ENCODE data around the gene GPHA2. TPM values are rescaled to one million over a fixed set of nuclear protein-coding genes. Genes with fewer than 3 reads are reported as not detected.

Gene GPHA2
- total and polyA plus RNA-seq, 10 of the 15 experiments (the other 5 are each of a cell fraction or from before 2014, with no cell fraction given), result not detected

DNA sequence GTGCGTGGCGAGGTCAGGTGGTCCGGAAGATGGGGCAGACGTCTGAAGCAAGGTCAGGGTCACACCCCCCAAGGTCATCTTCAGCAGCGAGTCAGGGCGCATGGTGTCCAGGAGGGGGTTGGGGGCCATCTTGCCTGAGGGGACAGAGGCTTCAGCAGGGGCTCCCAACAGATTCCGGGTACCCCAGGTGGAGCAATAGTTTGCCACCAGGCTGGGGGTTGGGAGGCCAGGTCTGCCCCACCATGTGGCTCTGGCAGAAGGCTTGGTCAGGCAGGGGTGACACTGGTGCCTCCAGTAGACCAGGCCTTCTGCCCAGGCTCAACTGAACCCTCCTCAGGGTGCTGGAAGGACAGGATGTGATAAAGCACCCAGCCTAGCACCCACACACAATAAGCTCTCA lies 24.6 kb downstream of the GPHA2 start (continued):
- TF ChIP-seq, protein P1, sequence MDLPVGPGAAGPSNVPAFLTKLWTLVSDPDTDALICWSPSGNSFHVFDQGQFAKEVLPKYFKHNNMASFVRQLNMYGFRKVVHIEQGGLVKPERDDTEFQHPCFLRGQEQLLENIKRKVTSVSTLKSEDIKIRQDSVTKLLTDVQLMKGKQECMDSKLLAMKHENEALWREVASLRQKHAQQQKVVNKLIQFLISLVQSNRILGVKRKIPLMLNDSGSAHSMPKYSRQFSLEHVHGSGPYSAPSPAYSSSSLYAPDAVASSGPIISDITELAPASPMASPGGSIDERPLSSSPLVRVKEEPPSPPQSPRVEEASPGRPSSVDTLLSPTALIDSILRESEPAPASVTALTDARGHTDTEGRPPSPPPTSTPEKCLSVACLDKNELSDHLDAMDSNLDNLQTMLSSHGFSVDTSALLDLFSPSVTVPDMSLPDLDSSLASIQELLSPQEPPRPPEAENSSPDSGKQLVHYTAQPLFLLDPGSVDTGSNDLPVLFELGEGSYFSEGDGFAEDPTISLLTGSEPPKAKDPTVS (IDR thresholded peaks at IDR 0.05; ENCODE audit: low read depth, low read length), result no peak
- TF ChIP-seq EGR1 (IDR thresholded peaks at IDR 0.05; ENCODE audit: borderline replicate concordance in 1 of 2, low read depth in 2 of 2, low read length in 2 of 2), result no peak

DNA sequence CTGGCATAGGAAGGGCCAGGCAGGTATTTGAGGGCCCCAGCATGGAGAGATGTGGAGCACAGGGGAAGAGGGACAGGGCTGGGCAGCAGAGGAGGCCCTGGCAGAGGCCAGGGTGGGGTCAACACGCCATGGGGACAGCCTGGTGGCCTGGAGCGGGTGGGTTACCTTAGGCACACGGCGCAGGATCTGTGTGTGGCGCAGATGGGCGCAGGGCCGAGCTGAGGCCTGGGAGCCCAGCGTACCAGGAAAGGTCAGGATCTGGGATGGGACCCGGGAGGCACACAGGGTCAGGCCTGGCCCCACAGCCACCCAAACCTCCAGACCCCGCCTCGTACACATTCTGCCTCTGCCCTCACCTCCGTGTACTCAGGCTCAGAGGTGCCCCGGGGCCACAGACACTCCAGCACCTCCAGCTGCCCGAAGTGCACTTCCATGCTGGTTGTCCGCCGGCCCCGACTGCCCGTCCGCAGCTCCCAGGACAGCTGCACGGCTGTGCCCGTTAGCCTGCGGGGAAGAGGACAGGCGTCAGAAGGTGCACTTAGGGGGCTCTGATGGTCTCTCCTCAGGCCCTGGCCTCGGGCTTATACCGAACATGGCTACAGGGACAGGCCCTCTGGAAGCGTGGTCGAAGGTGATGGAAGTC lies 25.1 kb downstream of the GPHA2 start:
- in situ Hi-C loops (cut with MboI) (no loop called here), intact Hi-C loops (cut with micrococcal nuclease; ENCODE audit: unreplicated experiment) (no loop called here)
- BruUV-seq (replicated peaks), result no TSS peak
- ATAC-seq (no peak), FAIRE-seq (no peak), DNase-seq (ENCODE audit: low read depth, low spot score) (no peak)
- H3K27me3 ChIP-seq (replicated peaks in 1 of 2; ENCODE audit: control insufficient read depth in 2 of 2, insufficient read depth in 2 of 2, low read length in 1 of 2), result no peaks in the 10 kb centered on the region
- TF ChIP-seq NR2F1 (conservative IDR thresholded peaks at IDR 0.05), result no peak
- TF ChIP-seq IRF4 (IDR thresholded peaks at IDR 0.05; ENCODE audit: low read depth, low read length), result no peak
- TF ChIP-seq, protein P2, sequence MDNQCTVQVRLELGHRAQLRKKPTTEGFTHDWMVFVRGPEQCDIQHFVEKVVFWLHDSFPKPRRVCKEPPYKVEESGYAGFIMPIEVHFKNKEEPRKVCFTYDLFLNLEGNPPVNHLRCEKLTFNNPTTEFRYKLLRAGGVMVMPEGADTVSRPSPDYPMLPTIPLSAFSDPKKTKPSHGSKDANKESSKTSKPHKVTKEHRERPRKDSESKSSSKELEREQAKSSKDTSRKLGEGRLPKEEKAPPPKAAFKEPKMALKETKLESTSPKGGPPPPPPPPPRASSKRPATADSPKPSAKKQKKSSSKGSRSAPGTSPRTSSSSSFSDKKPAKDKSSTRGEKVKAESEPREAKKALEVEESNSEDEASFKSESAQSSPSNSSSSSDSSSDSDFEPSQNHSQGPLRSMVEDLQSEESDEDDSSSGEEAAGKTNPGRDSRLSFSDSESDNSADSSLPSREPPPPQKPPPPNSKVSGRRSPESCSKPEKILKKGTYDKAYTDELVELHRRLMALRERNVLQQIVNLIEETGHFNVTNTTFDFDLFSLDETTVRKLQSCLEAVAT (IDR thresholded peaks at IDR 0.05), result no peak
- TF ChIP-seq POU2F2 (IDR thresholded peaks at IDR 0.05; ENCODE audit: borderline replicate concordance, low read depth, low read length), result no peak
- TF ChIP-seq ZNF207 (IDR thresholded peaks at IDR 0.05; ENCODE audit: borderline replicate concordance), result no peak
- TF ChIP-seq BACH1 (IDR thresholded peaks at IDR 0.05; ENCODE audit: borderline replicate concordance), result no peak
- TF ChIP-seq JUNB (IDR thresholded peaks at IDR 0.05), result no peak
- no peak for TF ChIP-seq SMAD5 (IDR thresholded peaks at IDR 0.05; ENCODE audit: low read depth)
- TF ChIP-seq FOXM1 (IDR thresholded peaks at IDR 0.05; ENCODE audit: low read depth, low read length), result no peak
- no peak for TF ChIP-seq FOXK2 (IDR thresholded peaks at IDR 0.05)
- no peak for TF ChIP-seq NFYA (IDR thresholded peaks at IDR 0.05; ENCODE audit: borderline replicate concordance, low read depth, low read length)
- no peak for TF ChIP-seq BMI1 (IDR thresholded peaks at IDR 0.05; ENCODE audit: borderline replicate concordance)
- H3K9ac ChIP-seq (ENCODE audit: control insufficient read depth, insufficient read depth, low read length), result no peak overlapping the region
- no peaks in the 10 kb centered on the region for H3K9me3 ChIP-seq (replicated peaks; ENCODE audit: control insufficient read depth, insufficient read depth, low read length)
- H3K27ac ChIP-seq (ENCODE audit: control insufficient read depth, insufficient read depth), result no peak overlapping the region
- H2AFZ ChIP-seq (ENCODE audit: control insufficient read depth, low read depth, low read length), result no peak overlapping the region
- WGBS (ENCODE audit: insufficient coverage, insufficient replicate concordance, low lambda C conversion rate, missing lambda C conversion rate), result 90% methylated on average over 24 of the region's 27 CpGs
- ChIA-PET CTCF (interaction anchor here (1.6 kb wide), 1 partner anchor 63 kb away, joined by 4 read pairs; no protein-coding TSS in a partner anchor), SMC1A (ENCODE audit: uncharacterized antibody, unreplicated experiment) (no interaction called here), POLR2A (interaction anchor here (0.5 kb wide), 1 partner anchor 169 kb away, joined by 4 read pairs; no protein-coding TSS in a partner anchor), RAD21 (ENCODE audit: unreplicated experiment) (no interaction called here)
- H3K4me2 ChIP-seq (ENCODE audit: control insufficient read depth, insufficient read depth), result no peak overlapping the region
- no peaks in the 10 kb centered on the region; the same call in 1 of the 2 replicates for H3K79me2 ChIP-seq (ENCODE audit: control insufficient read depth, insufficient read depth, low read length)
- H4K20me1 ChIP-seq (ENCODE audit: control insufficient read depth, insufficient read depth), result no peaks in the 10 kb centered on the region
- H3K4me3 ChIP-seq, result no peak overlapping the region
- peaks cover 0 to 7% of the 10 kb centered on the region in 2 experiments; a peak in 3 of 4 replicates for H3K36me3 ChIP-seq (ENCODE audit: control insufficient read depth in 2 of 2, insufficient read depth in 2 of 2, low read length in 1 of 2)
- H3K4me1 ChIP-seq (ENCODE audit: control insufficient read depth, insufficient read depth, low read length), result no peaks in the 10 kb centered on the region; the same call in 1 of the 2 replicates

All from GM12878 (cell line).